Frontal cortex (tissue), 4 donors: ENCODE data around the gene IL19. TPM values are rescaled to one million over a fixed set of nuclear protein-coding genes. Genes with fewer than 3 reads are reported as not detected.

Experiments used
- DNase-seq, 2 donors: peaks; one replicate each; pipeline ENCODE4 v3.0.0; 2012; ENCODE audit warnings: low spot score in 2 of 2
- FAIRE-seq: peaks from 2 replicates; lab custom pipeline; 2012; peaks lifted over from hg19 to GRCh38; lab: Jason Lieb, UNC
- total RNA-seq: library from RNA; depleted of rRNA; stranded (reverse); fragments of >200 nt; gene quantifications from one replicate; pipeline ENCODE4 v1.2.3, GENCODE V29; 2014
- donor health status: control.
- donor health status: control.
- donor health status: control.

IL19 gene
- total RNA-seq, 1 donor from 2014 or later: not detected

- FAIRE-seq (no peak), DNase-seq (no peak)
Observed at GRCh38 chr1:206794294-206794908, 23.8 kb downstream of the IL19 start.

DNA sequence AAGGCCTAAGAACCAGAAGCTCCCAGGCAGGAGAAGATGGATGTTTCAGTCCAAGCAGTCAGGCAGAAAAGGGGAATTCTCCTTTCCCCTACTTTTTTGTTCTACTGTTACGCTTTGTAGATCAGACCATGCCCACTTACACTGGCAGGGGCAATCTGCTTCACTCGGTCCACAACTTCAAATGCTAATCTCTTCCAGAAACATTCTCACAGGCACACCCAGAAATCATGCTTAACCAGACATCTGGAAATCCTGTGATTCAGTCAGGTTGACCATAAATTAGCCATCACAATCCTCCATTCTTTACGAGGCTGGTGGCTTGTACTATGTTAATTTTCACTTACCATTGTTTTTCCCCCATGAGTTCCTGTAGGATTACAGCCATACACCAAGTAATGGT is 25.5 kb downstream of the IL19 start:
- DNase-seq: no peak
- FAIRE-seq: no peak

DNA sequence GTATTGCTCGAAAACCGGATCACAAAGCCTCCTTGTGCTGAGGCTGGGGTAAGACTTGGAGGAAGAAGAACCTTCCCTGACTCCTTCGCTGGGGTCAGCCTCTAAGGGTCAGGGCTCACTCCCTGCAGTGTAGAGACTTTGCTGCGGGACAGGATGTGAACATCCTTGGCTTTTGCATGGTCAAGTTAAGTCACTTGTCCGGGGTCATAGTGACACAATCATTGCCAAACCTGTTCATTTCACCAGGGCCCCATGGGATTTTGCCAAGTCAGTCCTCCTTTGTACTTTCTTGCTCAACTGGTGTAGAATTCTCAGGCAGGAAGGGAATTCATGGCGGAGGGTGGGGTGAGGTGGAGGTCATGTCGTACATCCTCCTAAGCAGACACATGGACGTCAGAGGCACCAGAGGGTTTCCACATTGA is 26.4 kb downstream of the IL19 start:
- DNase-seq (no peak), FAIRE-seq (no peak)

DNA sequence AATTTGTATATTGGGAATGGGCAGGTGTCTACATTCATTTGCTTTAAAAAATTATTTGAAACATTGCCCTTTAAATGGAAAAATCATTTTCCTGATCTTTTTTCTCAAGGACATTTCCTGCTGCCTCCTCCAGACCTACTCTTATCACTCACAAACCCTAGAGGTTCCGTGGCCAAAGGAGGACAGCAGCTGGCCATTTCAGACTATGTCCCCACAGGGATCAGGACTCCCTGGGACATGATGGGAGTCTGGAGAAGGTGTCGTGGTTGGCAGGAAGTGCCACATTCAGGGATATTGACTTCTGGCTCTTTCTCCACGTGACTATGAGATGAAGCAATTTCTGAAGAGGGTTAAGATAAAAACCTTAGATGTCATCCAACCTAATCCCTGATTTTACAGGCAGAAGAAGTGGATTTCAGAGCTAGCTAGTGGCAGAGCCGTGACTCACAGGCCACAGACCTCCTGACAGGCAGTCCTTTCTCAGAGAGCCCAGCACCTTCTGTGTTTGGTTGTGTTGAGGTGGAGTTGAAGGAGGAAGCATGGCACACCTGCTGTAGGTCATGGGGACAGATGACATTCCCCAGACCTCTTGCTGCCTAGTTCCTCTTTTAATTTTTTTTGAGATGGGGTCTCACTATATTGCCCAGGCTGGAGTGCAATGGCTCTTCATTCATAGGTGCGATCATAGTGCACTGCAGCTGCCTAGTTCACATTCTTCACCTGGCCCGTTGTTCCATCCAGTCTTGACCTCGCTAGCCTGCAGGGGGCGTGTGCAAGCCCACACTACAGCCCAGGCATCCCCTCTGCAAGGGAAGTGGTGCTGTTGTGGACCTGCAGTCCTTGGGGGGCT is 27.2 kb downstream of the IL19 start:
- no peak for DNase-seq
- FAIRE-seq: no peak

GRCh38 chr1:206798384-206798996 is 27.9 kb downstream of the IL19 start:
- FAIRE-seq (no peak), DNase-seq (no peak)

- FAIRE-seq: no peak
Observed at GRCh38 chr1:206799311-206799710, 28.7 kb downstream of the IL19 start.

GRCh38 chr1:206800411-206800810 is 29.8 kb downstream of the IL19 start:
- DNase-seq: no peak
- no peak for FAIRE-seq

More at GRCh38 chr1:206799311-206799710, 28.7 kb downstream of the IL19 start:
- DNase-seq: no peak

GRCh38 chr1:206800891-206801290 is 30.3 kb downstream of the IL19 start:
- DNase-seq (no peak), FAIRE-seq (no peak)

- FAIRE-seq: no peak
Observed at GRCh38 chr1:206801467-206801866, 30.9 kb downstream of the IL19 start.

GRCh38 chr1:206802401-206802800 is 31.8 kb downstream of the IL19 start:
- DNase-seq (no peak), FAIRE-seq (no peak)

More at GRCh38 chr1:206801467-206801866, 30.9 kb downstream of the IL19 start:
- no peak for DNase-seq

GRCh38 chr1:206803221-206803730 is 32.7 kb downstream of the IL19 start:
- no peak for FAIRE-seq
- no peak for DNase-seq

GRCh38 chr1:206804156-206804737 is 33.7 kb downstream of the IL19 start:
- DNase-seq (no peak), FAIRE-seq (no peak)

DNA sequence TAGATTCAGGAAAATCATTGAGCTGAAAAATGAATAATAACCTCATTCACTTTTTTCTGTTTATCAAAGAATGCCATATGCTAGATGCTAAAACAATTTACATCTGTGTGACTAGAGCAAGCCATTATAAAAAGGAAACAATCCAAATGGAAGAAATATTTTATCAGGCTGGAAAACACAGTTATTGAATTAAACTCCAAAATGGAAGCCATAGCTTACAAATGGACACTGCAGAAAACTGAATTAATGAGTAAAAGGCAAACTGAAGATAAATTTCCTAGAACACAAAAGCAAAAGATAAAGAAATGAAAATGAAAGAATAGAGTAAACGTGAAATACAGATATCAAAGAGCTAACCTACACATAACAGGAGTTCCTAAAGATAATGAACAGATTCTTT is 34.8 kb downstream of the IL19 start:
- no peak for DNase-seq
- no peak for FAIRE-seq

DNA sequence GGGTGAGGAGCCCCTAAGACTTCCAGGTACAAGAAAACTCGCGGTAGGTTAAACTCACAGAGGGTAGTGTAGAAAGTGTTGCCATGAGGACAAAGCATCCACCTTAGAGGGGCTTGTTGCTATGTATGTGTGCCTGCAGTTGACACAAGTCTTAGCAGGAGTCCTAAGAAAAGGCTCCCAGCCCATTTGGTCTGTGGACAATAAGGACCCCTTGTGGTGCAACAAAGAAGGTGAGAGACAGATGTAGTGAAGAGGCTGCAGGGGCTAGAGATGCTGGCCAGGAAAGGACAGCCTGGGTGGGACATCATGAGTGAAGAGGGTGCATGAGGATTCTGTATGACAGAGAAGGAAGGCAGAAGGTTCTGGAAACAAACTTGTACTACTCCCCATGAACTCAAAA is 38.0 kb downstream of the IL19 start:
- FAIRE-seq: no peak
- no peak for DNase-seq

DNA sequence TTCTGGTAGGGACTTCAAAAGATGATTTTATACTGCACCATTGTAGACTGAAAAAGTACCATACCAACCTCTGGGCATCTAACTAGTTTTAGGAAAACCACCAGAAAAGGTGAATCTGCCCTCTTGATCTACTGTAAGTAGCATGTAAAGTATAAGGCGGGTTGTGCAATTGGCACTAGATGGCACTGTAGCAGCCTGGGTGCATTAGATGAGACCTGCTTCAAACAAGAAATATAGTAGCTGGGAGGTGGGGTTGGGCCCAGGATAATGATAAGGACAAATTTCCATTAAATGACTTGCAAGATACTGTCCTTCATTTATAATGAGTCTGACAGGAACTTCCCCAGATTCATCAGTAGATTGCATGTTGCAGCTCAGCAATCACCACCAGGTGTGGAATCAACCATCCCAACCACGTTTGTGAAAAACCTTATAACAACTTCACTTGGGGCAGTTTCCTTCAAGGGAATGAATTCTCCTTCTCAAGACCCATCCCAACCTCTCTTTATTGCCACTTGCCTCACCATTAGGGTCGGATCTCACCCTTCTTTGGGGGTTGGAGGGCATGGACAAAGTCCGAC is 39.0 kb downstream of the IL19 start:
- no peak for FAIRE-seq
- DNase-seq: no peak

GRCh38 chr1:206812471-206812870 is 41.9 kb downstream of the IL19 start:
- no peak for FAIRE-seq

GRCh38 chr1:206814716-206815341 is 44.3 kb downstream of the IL19 start:
- FAIRE-seq: no peak

More at GRCh38 chr1:206812471-206812870, 41.9 kb downstream of the IL19 start:
- DNase-seq: no peak

GRCh38 chr1:206816390-206817287 is 46.1 kb downstream of the IL19 start:
- FAIRE-seq (no peak), DNase-seq (no peak)

More at GRCh38 chr1:206814716-206815341, 44.3 kb downstream of the IL19 start:
- no peak for DNase-seq
